ENCODE data around the gene PPP1R9B. TPM values are rescaled to one million over a fixed set of nuclear protein-coding genes. Genes with fewer than 3 reads are reported as not detected.
A peak's percentile ranks its signal among the peaks of the same experiment; 100 is the strongest.

Gene PPP1R9B
- total RNA-seq, 2 experiments from 2014 or later = 136 to 137 TPM

- no peaks in the 10 kb centered on the region for H3K4me1 Mint-ChIP-seq
- no peak overlapping the region for H3K27ac Mint-ChIP-seq
- no peaks in the 10 kb centered on the region for H3K36me3 Mint-ChIP-seq (ENCODE audit: low read depth)
- no peak overlapping the region for H3K4me3 Mint-ChIP-seq
- H3K27me3 Mint-ChIP-seq = no peaks in the 10 kb centered on the region
- POLR2A ChIA-PET = no interaction called here
- H3K9me3 Mint-ChIP-seq = no peaks in the 10 kb centered on the region
- no peak for DNase-seq
- CTCF ChIA-PET = interaction anchor here (0.6 to 3.1 kb wide), 27 partner anchors 8 to 417 kb away, joined by 3 to 73 read pairs (median 3); partner anchors contain the start of gene ITGA3
Measured at GRCh38 chr17:50087912-50088405, 62.5 kb downstream of the PPP1R9B start.

DNA sequence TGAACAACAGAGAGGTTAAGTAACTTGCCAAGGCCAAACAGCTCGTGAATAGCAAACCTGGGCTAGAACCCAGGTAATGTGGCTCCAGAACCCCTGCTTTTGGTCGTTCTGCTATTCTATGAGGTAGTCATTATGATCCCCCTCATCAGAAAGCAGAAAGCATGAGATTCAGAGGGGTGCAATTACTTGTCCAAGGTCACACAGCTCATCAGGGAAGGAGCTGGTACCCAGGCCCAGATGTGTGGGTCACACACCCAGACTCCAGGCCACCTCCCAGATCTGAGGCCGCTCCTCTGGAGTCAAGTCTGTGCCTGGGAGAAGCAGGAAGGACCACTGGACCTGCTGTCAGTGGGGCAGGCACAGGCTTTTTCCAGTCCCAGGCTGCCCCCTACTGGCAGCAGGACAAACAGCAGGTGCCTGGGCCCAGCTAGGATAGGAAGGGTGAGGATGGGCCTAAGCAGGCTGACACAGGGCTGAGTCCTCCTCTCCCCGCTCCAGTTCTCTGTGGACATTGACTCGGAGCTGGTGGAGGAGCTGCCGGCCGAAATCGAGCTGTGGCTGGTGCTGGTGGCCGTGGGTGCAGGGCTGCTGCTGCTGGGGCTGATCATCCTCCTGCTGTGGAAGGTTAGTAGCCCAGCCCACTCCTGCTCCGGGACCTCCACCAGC is 63.1 kb downstream of the PPP1R9B start:
- Mint-ChIP-seq H3K27ac (no peak overlapping the region), H3K27me3 (no peaks in the 10 kb centered on the region), H3K4me3 (no peak overlapping the region), H3K4me1 (no peaks in the 10 kb centered on the region), H3K36me3 (ENCODE audit: low read depth) (no peaks in the 10 kb centered on the region), H3K9me3 (no peaks in the 10 kb centered on the region)
- ChIA-PET POLR2A (interaction anchor here (0.9 kb wide), 1 partner anchor 9 kb away, joined by 3 read pairs; no protein-coding TSS in a partner anchor), CTCF (interaction anchor here (0.6 to 3.1 kb wide), 28 partner anchors 9 to 416 kb away, joined by 3 to 73 read pairs (median 3); partner anchors contain the start of gene ITGA3)
- DNase-seq = peak; percentile 83

Other genes starting within 250 kb of the PPP1R9B start
- under 1 TPM; 0.28 TPM for gene DLX4, start 181.5 kb downstream of the PPP1R9B start, total RNA-seq
- gene DLX3, start 155.5 kb downstream of the PPP1R9B start, total RNA-seq = not detected
- 10 to 100 TPM; 12.5 to 13.4 TPM for gene ITGA3, start 94.6 kb downstream of the PPP1R9B start, total RNA-seq
- gene PDK2, start 55.3 kb downstream of the PPP1R9B start, total RNA-seq = 10 to 100 TPM; 19.6 to 23.4 TPM
- gene SAMD14, start 20.5 kb downstream of the PPP1R9B start, total RNA-seq = 1 to 10 TPM in 1 of 2 experiments, under 1 TPM in 1; 0.68 to 1.3 TPM
- gene SGCA, start 15.3 kb upstream of the PPP1R9B start, total RNA-seq = under 1 TPM in 1 of 2 experiments, not detected in 1; 0.30 TPM
- under 1 TPM; 0.50 to 0.55 TPM for gene COL1A1, start 51.0 kb upstream of the PPP1R9B start, total RNA-seq
- gene TMEM92, start 123.8 kb upstream of the PPP1R9B start, total RNA-seq = under 1 TPM in 1 of 2 experiments, not detected in 1; 0.08 TPM
- 10 to 100 TPM; 26.7 to 29.7 TPM for gene XYLT2, start 195.4 kb upstream of the PPP1R9B start, total RNA-seq
- gene MRPL27, start 222.5 kb upstream of the PPP1R9B start, total RNA-seq = 10 to 100 TPM; 56.5 to 57.5 TPM
- gene EME1, start 222.6 kb upstream of the PPP1R9B start, total RNA-seq = 10 to 100 TPM; 25.1 to 26.1 TPM
- 10 to 100 TPM; 67.1 to 68.9 TPM for gene LRRC59, start 246.8 kb upstream of the PPP1R9B start, total RNA-seq

Data from activated CD4-positive, alpha-beta memory T cell treated with anti-CD3 and anti-CD28 coated beads, Interleukin-2, amount 10 ng/mL, durations not matched to agents 7 days and 5 days (primary cell).